H1 (cell line): Measurements from ENCODE around the gene MYH7B. TPM values are rescaled to one million over a fixed set of nuclear protein-coding genes. Genes with fewer than 3 reads are reported as not detected.

ENCODE experiments used
- KDM4A ChIP-seq: IDR thresholded peaks from one replicate; pipeline ENCODE4 v1.7.1; 2012; ENCODE audit warnings: low read depth, mild to moderate bottlenecking, moderate library complexity, low read length, inconsistent platforms; ENCODE audit not compliant: severe bottlenecking
- MAFK ChIP-seq: IDR thresholded peaks from 2 replicates; pipeline ENCODE4 v1.6.1; 2012; ENCODE audit warnings: low read depth, mild to moderate bottlenecking, improper control_type of control experiment, low read length
- POU5F1 ChIP-seq: IDR thresholded peaks from 2 replicates; pipeline ENCODE4 v1.6.1; 2011; ENCODE audit warnings: low read depth, mild to moderate bottlenecking, low read length, moderate library complexity
- RFX5 ChIP-seq: IDR thresholded peaks from 2 replicates; pipeline ENCODE4 v1.6.1; 2011; ENCODE audit warnings: low read depth, low read length, improper control_type of control experiment, borderline replicate concordance
- SIX5 ChIP-seq: IDR thresholded peaks from 2 replicates; pipeline ENCODE4 v1.6.1; 2011; ENCODE audit warnings: mild to moderate bottlenecking, low read depth, low read length
- SP4 ChIP-seq: IDR thresholded peaks from 2 replicates; pipeline ENCODE4 v1.6.1; 2012; ENCODE audit warnings: low read length, inconsistent platforms
- SRF ChIP-seq: IDR thresholded peaks from 2 replicates; pipeline ENCODE4 v1.6.1; 2011; ENCODE audit warnings: mild to moderate bottlenecking, low read depth, low read length, moderate library complexity
- polyA plus RNA-seq, 7 experiments: library from polyadenylated mRNA; depleted of rRNA in 3 of 7; stranded (reverse) in 5 of 7; unstranded in 2 of 7; fragments of >200 nt in 5 of 7; fragments of 200-250 nt in 2 of 7; gene quantifications; 1 replicate in 5 of 7; 2 replicates in 1 of 7; 4 replicates in 1 of 7; pipeline versions ENCODE4 v1.2.1 to v1.2.3, GENCODE V29; 2011 to 2013; ENCODE audit warnings: missing spikeins in 2 of 7, mixed read lengths in 2 of 7
- total RNA-seq: library from RNA; stranded (reverse); fragmentation: NEBNext Ultra II Directional; extraction: Animal tissue kit (Norgen Biotek cat#: 25700); gene quantifications from 2 replicates; pipeline ENCODE4 v1.2.1, GENCODE V29; 2021

MYH7B gene
- total and polyA plus RNA-seq, 2 of the 8 experiments (the other 6 are each of a cell fraction or from before 2014, with no cell fraction given), result 0.15 to 0.30 TPM

GRCh38 chr20:34964486-34964885 is 8.8 kb downstream of the MYH7B start (continued):
- TF ChIP-seq KDM4A (no peak), POU5F1 (no peak), RFX5 (no peak), SRF (no peak), SP4 (no peak), SIX5 (no peak), MAFK (no peak)
